Measurements from ENCODE around the gene ACHE.
"Not testable (repeated sequence)": the region's sequence is repeated elsewhere in the genome, so short reads cannot be mapped to it uniquely, and the experiment has no call there.

Gene ACHE

DNA sequence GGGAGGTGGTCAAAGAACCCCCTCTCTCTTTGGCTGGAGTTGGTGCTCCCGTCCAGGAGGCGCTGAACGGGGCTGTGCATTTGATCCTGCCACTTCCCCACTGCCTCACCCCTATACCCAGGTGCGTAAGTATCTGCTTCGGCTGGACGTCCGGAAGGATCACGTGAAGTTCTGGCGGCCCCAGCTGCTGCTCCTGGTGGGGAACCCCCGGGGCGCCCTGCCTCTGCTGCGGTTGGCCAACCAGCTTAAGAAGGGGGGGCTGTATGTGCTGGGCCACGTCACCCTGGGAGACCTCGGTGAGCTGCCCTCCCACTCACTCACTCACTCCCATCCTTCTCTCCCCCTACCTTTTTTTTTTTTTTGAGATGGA, 34.1 kb downstream of the ACHE start:
- no peak for DNase-seq (ENCODE audit: low read depth)

DNA sequence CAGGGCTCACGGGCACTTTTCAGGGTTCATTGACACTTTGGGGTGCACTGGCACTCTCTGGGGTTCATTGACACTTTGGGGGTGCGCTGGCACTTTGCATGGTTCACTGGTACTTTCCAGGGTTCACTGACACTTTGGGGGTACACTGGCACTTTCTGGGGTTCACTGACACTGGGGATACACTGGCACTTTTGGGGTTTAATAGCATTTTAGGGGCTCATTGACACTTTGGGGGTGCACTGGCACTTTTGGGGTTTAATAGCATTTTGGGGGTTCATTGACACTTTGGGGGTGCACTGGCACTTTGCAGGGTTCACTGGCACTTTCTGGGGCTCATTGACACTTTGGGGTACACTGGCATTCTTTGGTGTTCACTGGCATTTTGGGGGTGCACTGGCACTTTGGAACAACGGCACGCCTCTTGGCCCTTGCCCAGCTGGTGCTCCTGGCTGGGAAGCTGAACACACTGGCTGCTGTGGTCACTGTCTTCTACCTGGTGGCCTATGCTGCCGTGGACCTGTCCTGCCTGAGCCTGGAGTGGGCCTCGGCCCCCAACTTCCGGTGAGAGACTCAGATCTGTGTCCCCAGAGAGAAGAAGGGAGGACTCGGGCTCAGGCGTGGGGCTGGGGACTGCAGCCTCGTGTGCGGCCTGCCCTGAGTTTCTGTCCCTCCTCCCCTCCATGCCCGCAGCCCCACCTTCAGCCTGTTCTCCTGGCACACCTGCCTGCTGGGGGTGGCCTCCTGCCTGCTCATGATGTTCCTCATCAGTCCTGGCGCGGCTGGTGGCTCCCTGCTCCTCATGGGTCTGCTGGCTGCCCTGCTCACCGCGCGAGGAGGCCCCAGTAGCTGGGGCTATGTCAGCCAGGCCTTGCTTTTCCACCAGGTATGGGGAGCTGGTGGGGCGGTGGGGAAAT, 34.7 kb downstream of the ACHE start:
- DNase-seq (ENCODE audit: low read depth): no peak

DNA sequence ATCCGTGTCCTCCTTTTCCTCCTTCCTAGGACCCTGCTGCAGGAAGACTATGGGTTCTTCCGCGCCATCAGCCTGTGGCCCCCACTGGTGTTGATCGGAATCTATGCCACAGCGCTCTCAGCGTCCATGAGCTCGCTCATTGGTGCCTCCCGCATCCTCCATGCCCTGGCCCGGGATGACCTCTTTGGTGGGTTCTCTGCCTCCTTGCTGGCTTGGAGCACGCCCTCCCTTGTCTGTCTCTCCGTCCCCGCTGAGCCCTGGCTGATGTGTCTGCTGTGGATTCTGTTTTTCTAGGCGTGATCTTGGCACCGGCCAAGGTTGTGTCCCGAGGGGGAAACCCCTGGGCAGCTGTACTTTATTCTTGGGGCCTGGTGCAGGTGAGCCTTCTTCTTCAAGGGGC, 35.8 kb downstream of the ACHE start:
- no peak for DNase-seq (ENCODE audit: low read depth)

DNA sequence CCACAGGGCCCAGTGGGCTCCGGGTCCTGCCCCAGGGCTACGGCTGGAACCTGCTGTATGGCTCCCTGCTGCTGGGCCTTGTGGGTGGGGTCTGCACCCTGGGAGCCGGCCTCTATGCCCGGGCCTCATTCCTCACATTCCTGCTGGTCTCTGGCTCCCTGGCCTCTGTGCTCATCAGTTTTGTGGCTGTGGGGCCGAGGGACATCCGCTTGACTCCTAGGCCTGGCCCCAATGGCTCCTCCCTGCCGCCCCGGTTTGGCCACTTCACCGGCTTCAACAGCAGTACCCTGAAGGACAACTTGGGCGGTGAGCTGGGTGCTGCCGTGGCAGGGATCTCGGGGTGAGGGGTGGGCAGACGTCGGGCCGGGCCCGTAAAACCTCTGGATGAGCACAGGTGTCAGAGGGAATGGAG, 38.8 kb downstream of the ACHE start:
- no peak for DNase-seq (ENCODE audit: low read depth)

DNA sequence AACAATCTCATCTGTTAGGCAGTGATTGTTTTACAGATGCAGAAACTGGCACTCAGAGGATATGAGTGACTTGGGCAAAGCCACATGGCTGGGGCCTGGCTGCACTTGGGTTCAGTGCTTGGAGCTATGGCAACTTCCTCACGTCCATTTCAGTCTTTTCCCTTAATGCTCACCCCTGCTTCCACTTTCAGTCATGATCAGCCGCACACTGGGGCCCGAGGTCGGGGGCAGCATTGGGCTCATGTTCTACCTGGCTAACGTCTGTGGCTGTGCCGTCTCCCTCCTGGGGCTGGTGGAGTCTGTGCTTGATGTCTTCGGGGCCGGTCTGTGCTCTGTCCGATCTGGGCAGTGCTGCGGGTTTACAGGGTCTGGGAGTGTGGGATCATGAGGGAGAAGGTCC, 40.2 kb downstream of the ACHE start:
- no peak for DNase-seq (ENCODE audit: low read depth)

DNA sequence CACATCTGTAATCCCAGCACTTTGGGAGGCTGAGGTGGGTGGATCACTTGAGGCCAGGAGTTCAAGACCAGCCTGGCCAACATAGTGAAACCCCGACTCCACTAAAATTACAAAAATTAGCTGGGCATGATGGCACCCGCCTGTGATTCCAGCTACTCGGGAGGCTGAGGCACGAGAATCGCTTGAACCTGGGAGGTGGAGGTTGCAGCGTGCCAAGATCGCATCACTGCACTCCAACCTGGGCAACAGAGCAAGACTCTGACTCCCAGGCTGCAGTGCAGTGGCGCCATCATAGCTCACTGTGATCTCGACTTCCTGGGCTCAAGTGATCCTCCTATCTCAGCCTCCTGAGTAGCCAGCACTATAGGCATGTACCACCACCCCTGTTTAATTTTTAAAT, 40.8 kb downstream of the ACHE start:
- not testable (repeated sequence) for DNase-seq (ENCODE audit: low read depth)

DNA sequence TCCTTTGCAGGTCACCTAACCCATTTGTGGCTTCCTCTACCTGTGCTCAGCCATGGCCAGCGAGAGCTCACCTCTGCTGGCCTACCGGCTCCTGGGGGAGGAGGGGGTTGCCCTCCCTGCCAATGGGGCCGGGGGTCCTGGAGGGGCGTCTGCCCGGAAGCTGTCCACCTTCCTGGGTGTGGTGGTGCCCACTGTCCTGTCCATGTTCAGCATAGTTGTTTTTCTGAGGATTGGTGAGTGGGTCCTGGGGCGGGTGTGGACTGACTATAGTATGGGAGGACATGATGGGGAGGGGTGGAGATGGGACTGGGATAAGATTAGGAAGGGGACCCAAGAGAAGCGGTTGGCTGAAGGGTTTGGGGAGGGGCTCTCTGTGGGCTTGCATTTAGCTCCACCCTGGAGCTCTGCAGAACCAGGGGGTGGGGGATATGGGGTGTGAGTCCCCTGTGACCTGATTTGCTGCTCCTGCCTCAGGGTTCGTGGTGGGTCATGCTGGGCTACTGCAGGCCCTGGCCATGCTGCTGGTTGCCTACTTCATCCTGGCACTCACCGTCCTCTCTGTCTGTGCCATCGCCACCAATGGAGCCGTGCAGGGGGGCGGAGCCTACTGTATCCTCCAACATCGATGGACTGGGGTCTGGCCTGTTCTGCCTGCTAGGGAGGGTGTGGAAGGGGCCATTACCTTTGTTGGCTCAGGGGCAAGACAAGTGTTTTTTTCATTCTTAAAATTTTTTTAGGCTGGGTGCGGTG, 41.4 kb downstream of the ACHE start:
- DNase-seq (ENCODE audit: low read depth): no peak

DNA sequence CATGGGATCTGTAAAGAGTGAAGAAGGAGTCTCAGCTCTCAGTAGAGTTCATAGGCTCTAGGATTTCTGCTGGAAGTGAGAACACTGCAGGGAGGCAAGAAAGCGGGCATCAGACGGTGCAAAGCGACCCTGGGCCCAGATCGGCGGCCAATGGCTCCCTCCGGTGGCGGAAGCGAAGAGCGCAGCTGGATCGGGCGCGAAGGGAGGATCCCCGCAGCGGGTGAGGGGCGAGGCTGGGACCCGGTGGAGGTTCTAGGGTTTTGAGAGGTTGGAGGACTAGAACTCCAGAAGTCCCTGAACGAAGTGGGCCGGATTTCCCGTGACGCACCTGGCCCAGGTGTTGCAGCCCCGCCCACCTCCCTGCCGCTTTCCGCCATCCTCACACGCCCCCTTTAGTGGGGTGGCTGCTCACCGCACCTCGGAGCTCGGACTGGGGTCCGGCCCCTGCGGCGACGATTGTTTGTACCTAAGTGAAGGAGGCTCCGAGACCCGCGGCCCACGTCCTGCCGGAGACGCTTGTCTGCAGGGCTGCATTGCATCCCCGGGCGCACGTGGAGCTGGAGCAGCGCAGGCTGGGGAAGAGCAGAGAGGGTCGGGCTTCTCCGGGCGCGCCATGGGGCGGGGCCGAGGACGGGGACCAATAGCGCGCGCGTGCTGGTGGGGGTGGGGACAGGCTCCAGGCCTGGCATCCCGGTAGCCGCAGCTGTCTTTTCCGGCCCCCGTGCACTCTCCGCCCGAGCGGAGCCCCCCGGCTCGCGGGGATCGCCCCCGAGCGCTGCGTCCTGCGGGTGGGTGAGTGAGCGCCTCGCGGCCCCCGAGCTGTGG, 43.4 kb downstream of the ACHE start, which contains the start of gene SLC12A9:
SLC12A9 (plus strand) TSS at position 666 of the 825 bp plus-strand sequence. CDS start 1,485 bp downstream, outside the sequence.
- DNase-seq (ENCODE audit: low read depth): peak; percentile 84

DNA sequence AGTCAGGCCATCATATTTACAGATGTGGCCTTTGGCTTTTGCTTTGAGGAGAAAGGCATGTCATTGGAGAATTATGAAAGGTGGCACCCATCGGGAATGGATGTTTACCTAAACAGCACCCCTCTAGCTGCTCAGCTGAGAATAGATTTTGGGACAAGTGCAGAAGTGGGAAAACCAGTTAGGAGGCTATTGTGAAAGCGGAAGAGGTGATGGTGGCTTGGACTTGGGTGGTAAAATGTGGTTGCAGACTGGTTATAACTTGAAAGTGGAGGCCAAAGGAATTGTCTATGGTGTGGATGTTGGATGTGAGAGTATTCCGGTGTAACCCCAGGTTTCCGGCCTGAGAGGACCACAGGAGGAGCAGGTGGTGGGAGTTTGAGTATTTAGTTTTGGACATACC, 48.3 kb downstream of the ACHE start:
- no peak for DNase-seq (ENCODE audit: low read depth)

DNA sequence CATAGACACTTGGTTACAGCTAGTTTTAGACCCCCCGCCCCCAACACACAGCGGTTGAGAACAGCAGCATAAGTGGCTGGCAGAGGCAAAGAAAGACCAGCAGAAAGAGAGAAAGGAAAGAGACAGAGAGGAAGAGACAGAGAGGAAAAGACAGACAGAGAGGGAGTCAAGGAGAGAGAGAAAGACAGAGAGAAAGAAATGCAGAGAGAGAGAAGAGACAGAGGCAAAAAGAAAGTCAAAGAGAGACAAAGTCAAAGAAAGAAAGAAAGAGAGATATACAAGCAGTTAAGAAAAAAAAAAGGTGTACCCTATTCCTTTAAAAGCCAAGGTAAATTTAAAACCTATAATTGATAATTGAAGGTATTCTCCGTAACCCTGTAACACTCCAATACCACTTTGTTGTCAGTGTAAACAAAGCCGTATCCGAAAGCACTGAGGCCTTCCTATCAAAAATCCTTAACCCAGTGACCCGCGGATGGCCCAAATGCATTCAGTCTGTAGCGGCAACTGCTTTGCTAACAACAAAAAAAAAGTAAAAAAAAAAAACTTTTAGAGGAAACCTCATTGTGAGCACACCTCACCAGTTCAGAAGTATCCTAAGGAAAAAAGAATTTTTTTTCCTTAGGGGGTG, 55.1 kb downstream of the ACHE start:
- DNase-seq (ENCODE audit: low read depth): no peak
